Endometrial microvascular endothelial cells (primary cell): ENCODE measurements around the gene MCM9. TPM values are rescaled to one million over a fixed set of nuclear protein-coding genes. Genes with fewer than 3 reads are reported as not detected.

Source experiments
- in situ Hi-C: cut with HindIII; loops from 2 replicates; pipeline ENCODE4 v1.10.0; 2017; ENCODE audit warnings: low sequenced_read_pairs, low pct_unique_long_range_greater_than_20kb; ENCODE audit errors: inconsistent ontology term
- total RNA-seq: library from RNA; depleted of rRNA; stranded (reverse); fragments of >200 nt; gene quantifications from one replicate; pipeline ENCODE4 v1.2.3, GENCODE V29; 2015; ENCODE audit errors: inconsistent ontology term

Gene MCM9
- total RNA-seq, 1 donor from 2014 or later = 12.9 TPM

- in situ Hi-C loops = no loop called here
These were observed 37.6 kb downstream of the MCM9 start for GRCh38 chr6:118897386-118897785.

GRCh38 chr6:118896339-118897136, 38.4 kb downstream of the MCM9 start:
- in situ Hi-C loops = no loop called here

GRCh38 chr6:118895859-118896258, 39.1 kb downstream of the MCM9 start:
- in situ Hi-C loops = no loop called here

GRCh38 chr6:118895261-118895560, 39.7 kb downstream of the MCM9 start:
- in situ Hi-C loops = no loop called here

GRCh38 chr6:118894425-118895260, 40.3 kb downstream of the MCM9 start:
- in situ Hi-C loops = no loop called here

- in situ Hi-C loops = no loop called here
These were observed 41.0 kb downstream of the MCM9 start, which contains the start of gene ASF1A for GRCh38 chr6:118893807-118894424. Gene ASF1A (plus strand): TSS chr6:118894152. CDS start chr6:118894414, 262 bp downstream.

- in situ Hi-C loops = no loop called here
These were observed 41.7 kb downstream of the MCM9 start for GRCh38 chr6:118893064-118893806.

GRCh38 chr6:118892355-118892991, 42.5 kb downstream of the MCM9 start:
- in situ Hi-C loops = no loop called here

GRCh38 chr6:118890997-118891790, 43.8 kb downstream of the MCM9 start:
- in situ Hi-C loops = no loop called here

- in situ Hi-C loops = no loop called here
These were observed 45.8 kb downstream of the MCM9 start for GRCh38 chr6:118889163-118889562.

- in situ Hi-C loops = no loop called here
These were observed 48.3 kb downstream of the MCM9 start for GRCh38 chr6:118886641-118887040.

- in situ Hi-C loops = no loop called here
These were observed 52.5 kb downstream of the MCM9 start for GRCh38 chr6:118882314-118882905.

- in situ Hi-C loops = no loop called here
These were observed 53.3 kb downstream of the MCM9 start for GRCh38 chr6:118881440-118882313.

- in situ Hi-C loops = no loop called here
These were observed 57.2 kb downstream of the MCM9 start for GRCh38 chr6:118877806-118878205.

- in situ Hi-C loops = no loop called here
These were observed 58.1 kb downstream of the MCM9 start for GRCh38 chr6:118876814-118877213.

GRCh38 chr6:118876198-118876597, 58.8 kb downstream of the MCM9 start:
- in situ Hi-C loops = no loop called here

GRCh38 chr6:118875672-118876071, 59.3 kb downstream of the MCM9 start:
- in situ Hi-C loops = no loop called here
